Endothelial cell of umbilical vein (primary cell): ENCODE data around the gene TMPRSS4.

Experiments
- CTCF ChIP-seq, 2 donors: IDR thresholded peaks; 1 replicate in 1 of 2; 2 replicates in 1 of 2; pipeline ENCODE4 v1.5.1; 2011; ENCODE audit warnings: low read length in 2 of 2, mild to moderate bottlenecking in 2 of 2, moderate library complexity in 2 of 2, control low read depth in 1 of 2, inconsistent platforms in 1 of 2, low read depth in 1 of 2; ENCODE audit not compliant: insufficient read depth in 1 of 2; ENCODE audit errors: extremely low read depth in 1 of 2
- MYC ChIP-seq: IDR thresholded peaks from one replicate; pipeline ENCODE4 v1.6.1; 2011; ENCODE audit warnings: mild to moderate bottlenecking, low read depth, low read length

- no peak for TF ChIP-seq CTCF (IDR thresholded peaks at IDR 0.05; ENCODE audit: extremely low read depth in 1 of 2, insufficient read depth in 1 of 2, low read depth in 1 of 2, low read length in 2 of 2)
- TF ChIP-seq MYC = no peak
Measured at GRCh38 chr11:118144301-118145268, 67.7 kb downstream of the TMPRSS4 start.
